GM12864 (cell line): ENCODE data around the gene NET1.

Source experiments
- DNase-seq: peaks from one replicate; pipeline ENCODE4 v3.0.0-alpha.2; 2011; ENCODE audit warnings: low read depth
- H3K4me3 ChIP-seq: 2 replicates; pipeline ENCODE4 v1.5.1; 2011; ENCODE audit warnings: mild to moderate bottlenecking, low read depth, low read length, control low read depth
- CTCF ChIP-seq: IDR thresholded peaks from 2 replicates; pipeline ENCODE4 v1.5.1; 2011; ENCODE audit warnings: low read depth, mild to moderate bottlenecking, moderate library complexity, low read length, control low read depth, inconsistent platforms; ENCODE audit errors: missing control alignments

The NET1 gene

DNA sequence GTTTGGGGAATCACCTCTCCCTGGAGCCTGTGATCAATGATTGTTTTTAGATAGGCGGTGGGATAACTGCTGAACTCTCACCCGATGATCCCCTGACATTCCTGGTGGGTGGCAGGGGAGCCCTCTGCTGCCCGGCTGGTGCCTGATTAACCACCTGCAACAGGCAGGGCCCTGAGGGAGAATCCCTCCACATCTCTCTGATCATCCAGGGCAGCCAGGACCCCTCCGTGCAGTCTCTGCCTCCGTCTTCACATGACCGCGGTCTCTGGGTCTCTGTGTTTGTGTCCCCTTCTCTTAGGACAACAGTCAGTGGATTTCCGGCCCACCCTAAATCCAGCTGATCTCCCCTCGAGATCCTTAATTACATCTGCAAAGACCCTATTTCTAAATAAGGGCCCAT, 69.7 kb downstream of the NET1 start:
- H3K4me3 ChIP-seq, result no peak overlapping the region
- no peak for TF ChIP-seq CTCF
- DNase-seq, result no peak

- TF ChIP-seq CTCF, result no peak
- no peak overlapping the region for H3K4me3 ChIP-seq
- DNase-seq, result no peak
Observed at GRCh38 chr10:5484205-5484604, 71.8 kb downstream of the NET1 start.

DNA sequence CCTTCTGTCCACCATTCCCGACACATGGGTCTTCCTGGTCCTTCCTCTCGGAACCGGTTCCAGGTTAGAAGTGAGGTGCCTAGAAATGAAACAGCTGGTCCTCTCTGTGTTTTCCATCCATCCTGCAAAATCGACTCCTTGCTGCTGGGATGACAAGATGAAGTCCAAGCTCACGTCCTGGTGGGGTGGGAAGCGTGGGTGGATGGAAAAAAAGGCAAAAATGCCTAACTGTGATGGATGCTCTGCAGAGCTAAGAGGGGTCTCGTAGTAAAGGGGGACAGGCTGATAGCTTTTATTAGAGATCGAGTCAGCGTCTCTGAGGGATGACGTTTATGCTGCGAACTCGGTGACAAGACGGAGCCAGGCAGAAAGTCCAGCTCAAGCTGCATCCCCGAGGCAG, 72.9 kb downstream of the NET1 start:
- DNase-seq, result no peak
- no peak overlapping the region for H3K4me3 ChIP-seq
- no peak for TF ChIP-seq CTCF

- TF ChIP-seq CTCF, result no peak
- H3K4me3 ChIP-seq, result no peak overlapping the region
- no peak for DNase-seq
Observed at GRCh38 chr10:5485948-5486852, 73.8 kb downstream of the NET1 start.

DNA sequence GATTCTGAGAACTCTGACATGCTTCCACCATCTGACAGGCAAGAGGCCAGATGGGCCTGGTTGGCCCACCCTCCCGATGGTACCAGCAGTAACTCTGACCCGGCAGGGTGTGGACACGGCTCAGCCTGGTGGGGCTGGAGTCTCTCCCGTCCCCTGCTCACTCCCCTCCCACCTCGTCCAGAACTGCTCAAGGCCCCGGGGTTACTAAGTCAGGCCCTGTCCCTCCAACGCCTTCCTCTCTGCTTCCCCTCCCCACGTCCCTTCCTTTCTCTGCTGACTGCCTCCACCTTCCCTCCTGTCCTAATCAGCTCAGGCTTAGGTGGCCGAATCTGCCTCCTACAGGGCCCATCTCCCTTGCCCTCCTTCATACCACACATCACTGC, 74.5 kb downstream of the NET1 start:
- no peak for TF ChIP-seq CTCF
- DNase-seq, result no peak
- H3K4me3 ChIP-seq, result no peak overlapping the region

DNA sequence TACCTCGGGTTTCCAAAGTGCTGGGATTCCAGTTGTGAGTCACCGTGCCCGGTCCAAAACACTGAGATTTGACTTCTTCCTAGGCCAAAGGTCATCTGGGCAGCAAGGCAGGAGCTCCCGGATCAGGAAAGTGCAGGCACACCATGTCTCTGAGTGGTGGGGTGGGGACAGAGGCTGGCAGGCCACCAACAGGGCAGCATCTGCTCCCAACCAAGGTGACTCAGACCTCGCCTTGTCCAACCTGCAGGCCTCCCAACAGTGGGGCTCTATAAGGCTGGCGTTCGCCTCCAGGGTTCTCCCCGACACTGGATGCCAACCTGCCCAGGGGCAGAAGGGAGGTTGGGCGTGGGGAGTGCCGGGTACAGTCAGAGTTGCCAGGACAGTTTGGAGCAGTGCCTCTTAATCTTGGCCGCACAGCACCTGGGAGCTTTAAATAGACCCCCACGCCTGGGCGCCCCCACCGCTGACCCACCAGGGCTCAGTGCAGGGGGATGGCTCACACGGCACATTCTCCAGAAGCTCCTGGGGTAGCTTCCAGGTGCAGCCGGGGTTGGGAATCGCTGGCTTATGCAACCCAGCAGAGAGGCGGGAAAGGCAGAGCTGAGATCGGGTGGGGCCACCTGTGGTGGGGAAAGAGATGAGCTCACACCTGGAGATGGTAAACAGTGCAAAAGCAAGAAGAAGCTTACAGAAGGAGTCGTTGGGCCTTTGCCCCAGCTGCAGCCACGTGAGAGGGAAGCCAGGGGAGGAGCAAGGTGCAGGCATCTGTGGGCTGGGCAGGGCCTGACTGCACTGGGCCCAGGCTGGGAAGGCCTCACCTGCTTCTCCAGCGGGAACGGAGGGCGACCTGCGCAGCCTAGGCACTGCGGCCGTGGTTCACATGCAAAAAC, 76.2 kb downstream of the NET1 start:
- no peak for DNase-seq

More for the DNA sequence above, 76.2 kb downstream of the NET1 start:
- TF ChIP-seq CTCF, result no peak
- H3K4me3 ChIP-seq, result no peak overlapping the region
